Measurements from ENCODE around the gene BBOF1. TPM values are rescaled to one million over a fixed set of nuclear protein-coding genes. Genes with fewer than 3 reads are reported as not detected.

The BBOF1 gene
- total and polyA plus RNA-seq, 2 of the 8 experiments (the other 6 are each of a cell fraction or from before 2014, with no cell fraction given) = 0.26 to 0.60 TPM

DNA sequence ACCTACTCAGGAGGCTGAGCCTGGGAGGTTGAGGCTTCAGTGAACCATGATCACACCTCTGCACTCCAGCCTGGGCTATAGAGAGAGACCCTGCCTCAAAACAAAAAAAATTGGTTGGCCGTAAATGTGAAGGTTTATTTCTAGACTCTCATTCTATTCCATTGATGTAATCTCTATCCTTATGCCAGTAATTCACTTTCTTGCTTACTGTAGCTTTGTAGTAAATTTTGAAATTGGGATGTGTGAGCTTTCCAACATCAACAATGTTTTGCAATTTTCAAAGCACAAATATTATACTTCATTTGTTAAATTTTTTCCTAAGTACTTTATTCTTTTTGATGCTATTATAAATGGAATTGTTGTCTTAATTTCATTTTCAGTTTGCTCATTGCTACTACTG lies 90.2 kb downstream of the BBOF1 start:
- Histone ChIP-seq H3K9me3 (ENCODE audit: insufficient read depth in 2 of 2, low read depth in 1 of 2, low read length in 1 of 2) (no peaks in the 10 kb centered on the region), H3K14ac (ENCODE audit: insufficient read length) (no peak overlapping the region), H3K4me2 (ENCODE audit: insufficient read depth in 1 of 2, low read depth in 2 of 2, low read length in 2 of 2) (no peak overlapping the region), H2BK12ac (ENCODE audit: low read depth, low read length) (no peak overlapping the region), H3K27ac (ENCODE audit: low read depth, low read length) (no peak overlapping the region), H3K27me3 (replicated peaks in 1 of 4; ENCODE audit: control insufficient read depth in 3 of 4, extremely low read depth in 1 of 4, insufficient read depth in 3 of 4, low read length in 3 of 4) (no peaks in the 10 kb centered on the region), H3K23ac (ENCODE audit: insufficient read length) (no peak overlapping the region), H3K79me2 (ENCODE audit: control insufficient read depth in 1 of 2, insufficient read depth in 2 of 2, low read length in 2 of 2) (0 out of 4 replicates have a peak, but pooled peaks cover 0 to 3% of the 10 kb centered on the region in 2 experiments), H4K91ac (replicated peaks; ENCODE audit: insufficient read length, low read length) (no peak overlapping the region), H4K20me1 (replicated peaks in 1 of 2; ENCODE audit: control insufficient read depth in 1 of 2, insufficient read depth in 2 of 2, low read length in 2 of 2) (peaks cover 1% of the 10 kb centered on the region in 2 experiments), H2BK15ac (ENCODE audit: low read length) (no peak overlapping the region), H3K4me1 (replicated peaks in 1 of 4; ENCODE audit: control insufficient read depth in 3 of 4, insufficient read depth in 4 of 4, low read length in 3 of 4) (no peaks in the 10 kb centered on the region), H4K5ac (ENCODE audit: insufficient read length, low read depth, low read length) (no peak overlapping the region), H4K8ac (ENCODE audit: extremely low read depth, insufficient read depth, low read length) (no peak overlapping the region), H2BK5ac (ENCODE audit: low read depth, low read length) (no peak overlapping the region), H3K36me3 (ENCODE audit: control insufficient read depth in 2 of 4, insufficient read depth in 4 of 4, low read length in 3 of 4) (peaks cover 0 to 28% (median 7%) of the 10 kb centered on the region in 4 experiments; a peak in 4 of 8 replicates), H3K4ac (replicated peaks; ENCODE audit: insufficient read length, low read depth, low read length) (no peak overlapping the region), H3K18ac (ENCODE audit: extremely low read depth, low read length) (no peak overlapping the region), H3K79me1 (ENCODE audit: low read depth, low read length) (no peaks in the 10 kb centered on the region), H2BK20ac (ENCODE audit: low read length) (no peak overlapping the region), H3K56ac (replicated peaks; ENCODE audit: insufficient read length, low read depth, low read length) (no peak overlapping the region), H3K23me2 (ENCODE audit: low read depth, low read length) (no peaks in the 10 kb centered on the region; the same call in 1 of the 2 replicates), H2AK5ac (ENCODE audit: low read depth, low read length) (no peak overlapping the region), H3K9ac (replicated peaks in 1 of 4; ENCODE audit: extremely low read depth in 1 of 4, low read depth in 3 of 4, low read length in 3 of 4) (no peak overlapping the region), H3K4me3 (ENCODE audit: extremely low read depth in 1 of 4, insufficient read depth in 2 of 4, low read depth in 3 of 4, low read length in 4 of 4) (no peak overlapping the region), H2AFZ (ENCODE audit: low read length) (no peak overlapping the region), H2BK120ac (replicated peaks; ENCODE audit: low read depth, low read length) (no peak overlapping the region)
- no peak for TF ChIP-seq RFX5 (IDR thresholded peaks at IDR 0.05; ENCODE audit: borderline replicate concordance, low read depth, low read length)
- TF ChIP-seq EZH2 (IDR thresholded peaks at IDR 0.05; ENCODE audit: low read depth, low read length, severe bottlenecking) = no peak
- no peak for TF ChIP-seq SIRT6 (IDR thresholded peaks at IDR 0.05; ENCODE audit: low read length)
- TF ChIP-seq, protein P1, sequence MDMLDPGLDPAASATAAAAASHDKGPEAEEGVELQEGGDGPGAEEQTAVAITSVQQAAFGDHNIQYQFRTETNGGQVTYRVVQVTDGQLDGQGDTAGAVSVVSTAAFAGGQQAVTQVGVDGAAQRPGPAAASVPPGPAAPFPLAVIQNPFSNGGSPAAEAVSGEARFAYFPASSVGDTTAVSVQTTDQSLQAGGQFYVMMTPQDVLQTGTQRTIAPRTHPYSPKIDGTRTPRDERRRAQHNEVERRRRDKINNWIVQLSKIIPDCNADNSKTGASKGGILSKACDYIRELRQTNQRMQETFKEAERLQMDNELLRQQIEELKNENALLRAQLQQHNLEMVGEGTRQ (IDR thresholded peaks at IDR 0.05; ENCODE audit: low read length) = no peak
- no peak for TF ChIP-seq FOSL1 (IDR thresholded peaks at IDR 0.05; ENCODE audit: insufficient read depth, low read depth, low read length)
- 88% methylated on average over 1 of the region's 1 CpG; no CpG with 5 or more reads in 1 of the 2 experiments for WGBS, 2 experiments (ENCODE audit: extremely low coverage in 1 of 2, insufficient coverage in 1 of 2, insufficient read length in 1 of 2, insufficient replicate concordance in 2 of 2, low coverage in 1 of 2, low lambda C conversion rate in 2 of 2, missing lambda C conversion rate in 1 of 2)
- DNase-seq (ENCODE audit: low read depth in 1 of 2, low spot score in 2 of 2) (no peak), FAIRE-seq (no peak)
- ChIA-PET POLR2A (ENCODE audit: partially characterized antibody) (interaction anchor here (1.1 kb wide), 1 partner anchor 119 kb away, joined by 3 read pairs; no protein-coding TSS in a partner anchor), CTCF (ENCODE audit: partially characterized antibody) (interaction anchor here (0.9 to 1.4 kb wide), 2 partner anchors 80 to 184 kb away, joined by 3 to 4 read pairs; no protein-coding TSS in a partner anchor)
